Measurements from ENCODE around the gene LIN9.
"Not testable (repeated sequence)": the region's sequence is repeated elsewhere in the genome, so short reads cannot be mapped to it uniquely, and the experiment has no call there.

The LIN9 gene

GRCh38 chr1:226203655-226204054, 105.3 kb downstream of the LIN9 start:
- Histone ChIP-seq H3K9ac (ENCODE audit: low read length) (no peak overlapping the region), H3K4me3 (ENCODE audit: insufficient read depth, low read length, poor library complexity, severe bottlenecking) (no peak overlapping the region), H3K27ac (ENCODE audit: low read depth, low read length) (no peak overlapping the region), H3K9me3 (ENCODE audit: insufficient read depth, low read length) (no peaks in the 10 kb centered on the region), H4K20me1 (ENCODE audit: low read depth, low read length) (no peaks in the 10 kb centered on the region), H3K4me2 (ENCODE audit: low read depth, low read length, poor library complexity, severe bottlenecking) (no peak overlapping the region), H2AFZ (ENCODE audit: low read depth, low read length, severe bottlenecking) (no peak overlapping the region), H3K79me2 (ENCODE audit: insufficient read depth, low read length) (no peaks in the 10 kb centered on the region), H3F3A (ENCODE audit: insufficient read depth) (no peaks in the 10 kb centered on the region), H3K27me3 (ENCODE audit: low read length) (no peaks in the 10 kb centered on the region), H3K9me2 (replicated peaks; ENCODE audit: insufficient read depth, low read length) (no peaks in the 10 kb centered on the region), H3K36me3 (ENCODE audit: low read length) (no peaks in the 10 kb centered on the region)
- TF ChIP-seq EZH2phosphoT487 (conservative IDR thresholded peaks at IDR 0.05; ENCODE audit: low read length), result no peak
- no peak for TF ChIP-seq CTCF (IDR thresholded peaks at IDR 0.05; ENCODE audit: insufficient read depth, low read length, poor library complexity, severe bottlenecking)

- no peaks in the 10 kb centered on the region for H3K9me2 ChIP-seq (replicated peaks; ENCODE audit: insufficient read depth, low read length)
- H3K9me3 ChIP-seq (ENCODE audit: insufficient read depth, low read length), result no peaks in the 10 kb centered on the region
- H3K79me2 ChIP-seq (ENCODE audit: insufficient read depth, low read length), result no peaks in the 10 kb centered on the region
- no peaks in the 10 kb centered on the region for H3F3A ChIP-seq (ENCODE audit: insufficient read depth)
- H4K20me1 ChIP-seq (ENCODE audit: low read depth, low read length), result no peaks in the 10 kb centered on the region
- no peak overlapping the region for H3K27ac ChIP-seq (ENCODE audit: low read depth, low read length)
- H3K4me2 ChIP-seq (ENCODE audit: low read depth, low read length, poor library complexity, severe bottlenecking), result no peak overlapping the region
- no peak overlapping the region for H3K9ac ChIP-seq (ENCODE audit: low read length)
- no peak overlapping the region for H2AFZ ChIP-seq (ENCODE audit: low read depth, low read length, severe bottlenecking)
- TF ChIP-seq CTCF (IDR thresholded peaks at IDR 0.05; ENCODE audit: insufficient read depth, low read length, poor library complexity, severe bottlenecking) (no peak), EZH2phosphoT487 (conservative IDR thresholded peaks at IDR 0.05; ENCODE audit: low read length) (no peak)
- H3K36me3 ChIP-seq (ENCODE audit: low read length), result no peaks in the 10 kb centered on the region
- no peak overlapping the region for H3K4me3 ChIP-seq (ENCODE audit: insufficient read depth, low read length, poor library complexity, severe bottlenecking)
- no peaks in the 10 kb centered on the region for H3K27me3 ChIP-seq (ENCODE audit: low read length)
Observed at GRCh38 chr1:226203240-226203639, 105.7 kb downstream of the LIN9 start.

GRCh38 chr1:226202666-226203065, 106.3 kb downstream of the LIN9 start:
- not testable (repeated sequence) for H3K36me3 ChIP-seq (ENCODE audit: low read length); H3K4me2 ChIP-seq (ENCODE audit: low read depth, low read length, poor library complexity, severe bottlenecking); H3K27me3 ChIP-seq (ENCODE audit: low read length); H2AFZ ChIP-seq (ENCODE audit: low read depth, low read length, severe bottlenecking); H3K27ac ChIP-seq (ENCODE audit: low read depth, low read length); H4K20me1 ChIP-seq (ENCODE audit: low read depth, low read length); H3K9me2 ChIP-seq (replicated peaks; ENCODE audit: insufficient read depth, low read length); H3K79me2 ChIP-seq (ENCODE audit: insufficient read depth, low read length); H3F3A ChIP-seq (ENCODE audit: insufficient read depth); H3K9ac ChIP-seq (ENCODE audit: low read length); H3K4me3 ChIP-seq (ENCODE audit: insufficient read depth, low read length, poor library complexity, severe bottlenecking); H3K9me3 ChIP-seq (ENCODE audit: insufficient read depth, low read length)

GRCh38 chr1:226202246-226202645, 106.7 kb downstream of the LIN9 start:
- H4K20me1 ChIP-seq (ENCODE audit: low read depth, low read length), result no peaks in the 10 kb centered on the region
- H3K9me3 ChIP-seq (ENCODE audit: insufficient read depth, low read length), result no peaks in the 10 kb centered on the region
- H3K4me3 ChIP-seq (ENCODE audit: insufficient read depth, low read length, poor library complexity, severe bottlenecking), result no peak overlapping the region
- TF ChIP-seq EZH2phosphoT487 (conservative IDR thresholded peaks at IDR 0.05; ENCODE audit: low read length) (no peak), CTCF (IDR thresholded peaks at IDR 0.05; ENCODE audit: insufficient read depth, low read length, poor library complexity, severe bottlenecking) (no peak)
- H2AFZ ChIP-seq (ENCODE audit: low read depth, low read length, severe bottlenecking), result no peak overlapping the region
- H3K36me3 ChIP-seq (ENCODE audit: low read length), result no peaks in the 10 kb centered on the region
- no peak overlapping the region for H3K27ac ChIP-seq (ENCODE audit: low read depth, low read length)
- H3K9me2 ChIP-seq (replicated peaks; ENCODE audit: insufficient read depth, low read length), result no peaks in the 10 kb centered on the region
- no peaks in the 10 kb centered on the region for H3K27me3 ChIP-seq (ENCODE audit: low read length)
- no peak overlapping the region for H3K4me2 ChIP-seq (ENCODE audit: low read depth, low read length, poor library complexity, severe bottlenecking)
- H3K9ac ChIP-seq (ENCODE audit: low read length), result no peak overlapping the region
- no peaks in the 10 kb centered on the region for H3F3A ChIP-seq (ENCODE audit: insufficient read depth)
- H3K79me2 ChIP-seq (ENCODE audit: insufficient read depth, low read length), result no peaks in the 10 kb centered on the region

All from SU-DHL-6 (cell line).